Naive thymus-derived CD4-positive, alpha-beta T cell (primary cell): ENCODE measurements around the gene ZBTB21. TPM values are rescaled to one million over a fixed set of nuclear protein-coding genes. Genes with fewer than 3 reads are reported as not detected.
"Not testable (repeated sequence)": the region's sequence is repeated elsewhere in the genome, so short reads cannot be mapped to it uniquely, and the experiment has no call there.

Experiments
- ATAC-seq: fragments of 150-1000 bp; cut with Tn5 transposase; 2 replicates; pipeline ENCODE4 v1.10.0; 2021; ENCODE audit warnings: mild to moderate bottlenecking, moderate library complexity
- CTCF ChIA-PET: fragments of 350-600 bp; sonication (Branson Sonifier 250); formaldehyde crosslinking; loops from one replicate; lab custom pipeline; 2021; ENCODE audit warnings: antibody characterized with exemption; lab: Charles Lee
- POLR2A ChIA-PET: fragments of 350-600 bp; sonication (Branson Sonifier 250); formaldehyde crosslinking; loops from one replicate; lab custom pipeline; 2021; ENCODE audit warnings: antibody characterized with exemption, inconsistent platforms; lab: Charles Lee
- DNase-seq, 9 donors: peaks; one replicate each; pipeline versions ENCODE4 v3.0.0 to v3.0.0-alpha.2; 2020 to 2022; ENCODE audit warnings: mixed read lengths in 1 of 9
- H3K27ac ChIP-seq: one replicate; pipeline ENCODE4 v1.7.0; 2013; ENCODE audit warnings: mild to moderate bottlenecking, low read depth, low read length, moderate library complexity
- H3K27me3 ChIP-seq, 2 donors: one replicate each; pipeline ENCODE4 v1.7.0; 2013; ENCODE audit warnings: low read length in 2 of 2, mild to moderate bottlenecking in 2 of 2, moderate library complexity in 2 of 2; ENCODE audit not compliant: control insufficient read depth in 2 of 2, insufficient read depth in 2 of 2
- H3K36me3 ChIP-seq, 3 experiments: 1 replicate in 2 of 3; 2 replicates in 1 of 3; pipeline ENCODE4 v1.7.0; 2013; ENCODE audit warnings: low read length in 3 of 3, mild to moderate bottlenecking in 3 of 3, moderate library complexity in 1 of 3; ENCODE audit not compliant: insufficient read depth in 3 of 3, control insufficient read depth in 2 of 3
- H3K4me1 ChIP-seq, 2 donors: one replicate each; pipeline ENCODE4 v1.7.0; 2013; ENCODE audit warnings: low read length in 2 of 2, mild to moderate bottlenecking in 2 of 2, moderate library complexity in 1 of 2; ENCODE audit not compliant: control insufficient read depth in 2 of 2, insufficient read depth in 2 of 2
- H3K4me3 ChIP-seq: 2 replicates; pipeline ENCODE4 v1.7.0; 2013; ENCODE audit warnings: mild to moderate bottlenecking, low read length
- H3K9me3 ChIP-seq, 3 experiments: 1 replicate in 2 of 3; 2 replicates in 1 of 3; pipeline ENCODE4 v1.7.0; 2013; ENCODE audit warnings: low read length in 3 of 3; ENCODE audit not compliant: control insufficient read depth in 2 of 3
- H3K27ac Mint-ChIP-seq, 9 donors: one replicate each; pipeline ENCODE4 v1.8.0; 2020 to 2022; ENCODE audit warnings: mixed read lengths in 9 of 9, mild to moderate bottlenecking in 8 of 9, moderate library complexity in 5 of 9, inconsistent platforms in 2 of 9
- H3K27me3 Mint-ChIP-seq, 5 donors: one replicate each; pipeline ENCODE4 v1.8.0; 2021 to 2022; ENCODE audit warnings: mixed read lengths in 5 of 5, mild to moderate bottlenecking in 1 of 5
- H3K36me3 Mint-ChIP-seq, 5 donors: one replicate each; pipeline ENCODE4 v1.8.0; 2020 to 2022; ENCODE audit warnings: mixed read lengths in 5 of 5, mild to moderate bottlenecking in 3 of 5, inconsistent platforms in 1 of 5
- H3K4me1 Mint-ChIP-seq, 7 donors: one replicate each; pipeline ENCODE4 v1.8.0; 2020 to 2022; ENCODE audit warnings: mixed read lengths in 7 of 7, mild to moderate bottlenecking in 3 of 7, inconsistent platforms in 1 of 7
- H3K4me3 Mint-ChIP-seq, 10 donors: one replicate each; pipeline ENCODE4 v1.8.0; 2020 to 2022; ENCODE audit warnings: mild to moderate bottlenecking in 10 of 10, mixed read lengths in 10 of 10, moderate library complexity in 6 of 10, inconsistent platforms in 2 of 10
- H3K9me3 Mint-ChIP-seq, 11 donors: one replicate each; pipeline ENCODE4 v1.8.0; 2020 to 2022; ENCODE audit warnings: mixed read lengths in 11 of 11, mild to moderate bottlenecking in 4 of 11, inconsistent platforms in 1 of 11, moderate library complexity in 1 of 11
- intact Hi-C, 2 donors: fragments of 100-400 bp; cut with micrococcal nuclease; formaldehyde crosslinking; loops; one replicate each; pipeline ENCODE4 v1.15.1; 2023
- polyA plus RNA-seq, 2 donors: library from polyadenylated mRNA; unstranded; fragments of 300-500 nt; fragmentation: Illumina TruSeq; gene quantifications; one replicate each; pipeline ENCODE4 v1.2.3, GENCODE V29; 2021
- total RNA-seq, 6 experiments: library from RNA in 5 of 6; stranded (reverse) in 5 of 6; gene quantifications; 1 replicate in 5 of 6; 2 replicates in 1 of 6; pipeline ENCODE4 v1.2.3 and lab custom pipeline; 2021 to 2026

ZBTB21 gene
- total and polyA plus RNA-seq, 7 experiments from 2014 or later = 4.3 to 137 (median 24.3) TPM

- CTCF ChIA-PET = interaction anchor here (0.8 to 0.9 kb wide), 2 partner anchors 155 to 428 kb away, joined by 4 read pairs; no protein-coding TSS in a partner anchor
- peaks cover 4 to 25% (median 12%) of the 10 kb centered on the region in 7 donors for H3K4me1 Mint-ChIP-seq
- DNase-seq = no peak
Measured at GRCh38 chr21:41952568-41953248, 57.5 kb downstream of the ZBTB21 start.

GRCh38 chr21:41951876-41952567 is 58.1 kb downstream of the ZBTB21 start:
- CTCF ChIA-PET = interaction anchor here (0.8 to 0.9 kb wide), 2 partner anchors 156 to 429 kb away, joined by 4 read pairs; no protein-coding TSS in a partner anchor
- POLR2A ChIA-PET = no interaction called here
- Histone ChIP-seq H3K4me1 (peaks cover 0 to 6% of the 10 kb centered on the region in 2 donors), H3K27ac (no peak overlapping the region), H3K36me3 (no peaks in the 10 kb centered on the region), H3K27me3 (no peaks in the 10 kb centered on the region), H3K9me3 (no peaks in the 10 kb centered on the region), H3K4me3 (no peak overlapping the region)
- peaks cover 0 to 4% (median 0%) of the 10 kb centered on the region in 5 donors for H3K36me3 Mint-ChIP-seq
- H3K27me3 Mint-ChIP-seq = peaks cover 0 to 25% (median 7%) of the 10 kb centered on the region in 5 donors
- intact Hi-C loops = loop anchor here in 1 of 2 donors (2.0 kb wide), 1 partner anchor 25 kb away; no protein-coding TSS in a partner anchor
- peaks cover 0 to 3% (median 0%) of the 10 kb centered on the region in 11 donors for H3K9me3 Mint-ChIP-seq
- no peak for DNase-seq
- H3K27ac Mint-ChIP-seq = peak overlapping the region in 1 of 9 donors; percentile 75
- ATAC-seq = no peak
- peaks cover 4 to 22% (median 10%) of the 10 kb centered on the region in 7 donors for H3K4me1 Mint-ChIP-seq
- H3K4me3 Mint-ChIP-seq = peak overlapping the region in 9 of 10 donors; percentile 16 to 78 (median 63)

More at GRCh38 chr21:41952568-41953248, 57.5 kb downstream of the ZBTB21 start:
- Mint-ChIP-seq H3K36me3 (peaks cover 0 to 4% (median 0%) of the 10 kb centered on the region in 5 donors), H3K9me3 (peaks cover 0 to 3% (median 0%) of the 10 kb centered on the region in 11 donors), H3K4me3 (peak overlapping the region; percentile 16 to 78 (median 64)), H3K27ac (peak overlapping the region in 3 of 9 donors; percentile 34 to 75 (median 41)), H3K27me3 (peaks cover 0 to 26% (median 7%) of the 10 kb centered on the region in 5 donors)
- no peaks in the 10 kb centered on the region for H3K27me3 ChIP-seq
- no peak overlapping the region for H3K4me3 ChIP-seq
- POLR2A ChIA-PET = no interaction called here
- no peaks in the 10 kb centered on the region for H3K36me3 ChIP-seq
- H3K4me1 ChIP-seq = peaks cover 0 to 6% of the 10 kb centered on the region in 2 donors
- H3K9me3 ChIP-seq = no peaks in the 10 kb centered on the region
- intact Hi-C loops = loop anchor here in 1 of 2 donors (2.0 kb wide), 1 partner anchor 26 kb away; no protein-coding TSS in a partner anchor
- no peak overlapping the region for H3K27ac ChIP-seq
- ATAC-seq = no peak

GRCh38 chr21:41950941-41951351 is 59.2 kb downstream of the ZBTB21 start:
- no peak overlapping the region for H3K27ac ChIP-seq
- H3K36me3 Mint-ChIP-seq = peaks cover 0 to 4% (median 0%) of the 10 kb centered on the region in 5 donors
- peaks cover 0 to 3% (median 0%) of the 10 kb centered on the region in 11 donors for H3K9me3 Mint-ChIP-seq
- DNase-seq (no peak), ATAC-seq (no peak)
- peaks cover 0 to 23% (median 7%) of the 10 kb centered on the region in 5 donors for H3K27me3 Mint-ChIP-seq
- H3K4me3 ChIP-seq = no peak overlapping the region
- H3K9me3 ChIP-seq = no peaks in the 10 kb centered on the region
- no peaks in the 10 kb centered on the region for H3K36me3 ChIP-seq
- no peaks in the 10 kb centered on the region for H3K27me3 ChIP-seq
- intact Hi-C loops = no loop called here
- peaks cover 4 to 21% (median 9%) of the 10 kb centered on the region in 7 donors for H3K4me1 Mint-ChIP-seq
- CTCF ChIA-PET = no interaction called here
- H3K4me1 ChIP-seq = peaks cover 0 to 6% of the 10 kb centered on the region in 2 donors
- POLR2A ChIA-PET = no interaction called here
- no peak overlapping the region for H3K27ac Mint-ChIP-seq
- H3K4me3 Mint-ChIP-seq = peak overlapping the region in 1 of 10 donors; percentile 36

GRCh38 chr21:41949631-41950030 is 60.5 kb downstream of the ZBTB21 start:
- H3K27me3 Mint-ChIP-seq = peaks cover 0 to 19% (median 4%) of the 10 kb centered on the region in 5 donors
- H3K27ac ChIP-seq, H3K36me3 Mint-ChIP-seq, POLR2A ChIA-PET, ATAC-seq, H3K9me3 ChIP-seq, H3K4me3 ChIP-seq, H3K4me1 ChIP-seq, H3K27ac Mint-ChIP-seq, DNase-seq, H3K4me3 Mint-ChIP-seq, H3K36me3 ChIP-seq, H3K9me3 Mint-ChIP-seq, intact Hi-C loops, CTCF ChIA-PET, H3K27me3 ChIP-seq: not testable (repeated sequence)
- peaks cover 4 to 15% (median 10%) of the 10 kb centered on the region in 7 donors for H3K4me1 Mint-ChIP-seq

GRCh38 chr21:41948901-41949300 is 61.3 kb downstream of the ZBTB21 start:
- H3K27me3 ChIP-seq = no peaks in the 10 kb centered on the region
- Mint-ChIP-seq H3K4me3 (no peak overlapping the region), H3K27ac (no peak overlapping the region), H3K36me3 (peaks cover 0 to 4% (median 0%) of the 10 kb centered on the region in 5 donors), H3K27me3 (peaks cover 0 to 14% (median 0%) of the 10 kb centered on the region in 5 donors), H3K4me1 (peaks cover 0 to 10% (median 5%) of the 10 kb centered on the region in 7 donors), H3K9me3 (peaks cover 0 to 3% (median 0%) of the 10 kb centered on the region in 11 donors)
- no peak overlapping the region for H3K4me3 ChIP-seq
- POLR2A ChIA-PET = no interaction called here
- DNase-seq = no peak
- no peaks in the 10 kb centered on the region for H3K9me3 ChIP-seq
- no peak overlapping the region for H3K27ac ChIP-seq
- no peaks in the 10 kb centered on the region for H3K36me3 ChIP-seq
- CTCF ChIA-PET = no interaction called here
- H3K4me1 ChIP-seq = no peaks in the 10 kb centered on the region
- intact Hi-C loops = no loop called here
- no peak for ATAC-seq

GRCh38 chr21:41948078-41948895 is 61.9 kb downstream of the ZBTB21 start:
- intact Hi-C loops = no loop called here
- POLR2A ChIA-PET = no interaction called here
- CTCF ChIA-PET = no interaction called here
- Histone ChIP-seq H3K27ac (no peak overlapping the region), H3K36me3 (no peaks in the 10 kb centered on the region), H3K4me3 (no peak overlapping the region), H3K27me3 (no peaks in the 10 kb centered on the region), H3K4me1 (no peaks in the 10 kb centered on the region), H3K9me3 (no peaks in the 10 kb centered on the region)
- ATAC-seq (no peak), DNase-seq (no peak)
- H3K36me3 Mint-ChIP-seq = peaks cover 0 to 4% (median 0%) of the 10 kb centered on the region in 5 donors
- H3K27ac Mint-ChIP-seq = no peak overlapping the region
- H3K4me3 Mint-ChIP-seq = no peak overlapping the region
- H3K9me3 Mint-ChIP-seq = peaks cover 0 to 3% (median 0%) of the 10 kb centered on the region in 11 donors
- peaks cover 0 to 14% (median 0%) of the 10 kb centered on the region in 5 donors for H3K27me3 Mint-ChIP-seq
- H3K4me1 Mint-ChIP-seq = peaks cover 0 to 10% (median 5%) of the 10 kb centered on the region in 7 donors
